Neutrophil (primary cell): ENCODE results near the gene CDH20.

Experiments used
- H3K27ac ChIP-seq: fragments of 200-600 bp; sonication (generic); 2 replicates; pipeline ENCODE4 v1.5.1; 2016; ENCODE audit warnings: mild to moderate bottlenecking, moderate library complexity
- H3K27me3 ChIP-seq: fragments of 200-600 bp; sonication (generic); 2 replicates; pipeline ENCODE4 v1.6.0; 2016; ENCODE audit warnings: mild to moderate bottlenecking
- H3K36me3 ChIP-seq: fragments of 200-600 bp; sonication (generic); 2 replicates; pipeline ENCODE4 v1.5.1; 2017
- H3K4me1 ChIP-seq, 2 experiments: fragments of 200-600 bp in 1 of 2; sonication (generic) in 1 of 2; 1 replicate in 1 of 2; 2 replicates in 1 of 2; pipeline versions ENCODE4 v1.5.1 to v1.6.1; 2013 to 2016; ENCODE audit warnings: low read depth in 1 of 2, low read length in 1 of 2, mild to moderate bottlenecking in 1 of 2, moderate library complexity in 1 of 2; ENCODE audit not compliant: control insufficient read depth in 1 of 2, insufficient read depth in 1 of 2
- H3K4me3 ChIP-seq, 2 experiments: fragments of 200-600 bp in 1 of 2; sonication (generic) in 1 of 2; 1 replicate in 1 of 2; 2 replicates in 1 of 2; pipeline ENCODE4 v1.5.1; 2013 to 2016; ENCODE audit warnings: low read depth in 1 of 2, low read length in 1 of 2, mild to moderate bottlenecking in 1 of 2, moderate library complexity in 1 of 2
- H3K9me3 ChIP-seq: fragments of 200-600 bp; sonication (generic); 2 replicates; pipeline ENCODE4 v1.5.1; 2016
- CTCF ChIP-seq: fragments of 200-600 bp; sonication (generic); IDR thresholded peaks from 2 replicates; pipeline ENCODE4 v1.5.1; 2016; ENCODE audit warnings: antibody characterized with exemption

CDH20 gene

GRCh38 chr18:61340148-61340547 lies 6.9 kb downstream of the CDH20 start:
- Histone ChIP-seq H3K4me1 (no peaks in the 10 kb centered on the region), H3K9me3 (no peaks in the 10 kb centered on the region), H3K4me3 (no peak overlapping the region), H3K27ac (no peak overlapping the region), H3K27me3 (peaks cover 20% of the 10 kb centered on the region), H3K36me3 (no peaks in the 10 kb centered on the region)
- TF ChIP-seq CTCF = no peak

GRCh38 chr18:61348230-61348629 lies 15.0 kb downstream of the CDH20 start:
- no peak for TF ChIP-seq CTCF
- Histone ChIP-seq H3K36me3 (no peaks in the 10 kb centered on the region), H3K4me3 (no peak overlapping the region), H3K4me1 (no peaks in the 10 kb centered on the region), H3K27me3 (no peaks in the 10 kb centered on the region), H3K9me3 (no peaks in the 10 kb centered on the region), H3K27ac (no peak overlapping the region)

DNA sequence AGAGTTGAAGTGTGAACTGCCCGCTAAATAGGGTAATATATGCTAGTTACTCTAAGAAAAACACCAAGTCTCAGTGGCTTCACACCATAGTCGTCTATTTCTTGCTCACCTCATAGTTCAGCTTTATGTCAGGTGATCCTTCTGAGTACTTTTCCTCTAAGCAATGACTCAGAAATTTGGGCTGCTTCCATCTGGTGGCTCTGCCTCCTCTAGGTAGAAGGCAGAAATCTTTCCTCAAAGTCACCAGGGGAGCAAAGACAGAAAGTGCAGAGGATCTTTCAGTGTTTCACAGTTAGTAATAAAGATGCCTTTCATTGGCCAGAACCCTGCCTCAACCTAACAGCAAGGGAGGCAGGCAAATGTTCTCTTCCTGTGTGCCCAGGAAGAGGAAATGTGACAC lies 17.3 kb downstream of the CDH20 start:
- no peaks in the 10 kb centered on the region for H3K9me3 ChIP-seq
- no peak overlapping the region for H3K27ac ChIP-seq
- H3K27me3 ChIP-seq = no peaks in the 10 kb centered on the region
- no peak for TF ChIP-seq CTCF
- no peaks in the 10 kb centered on the region for H3K36me3 ChIP-seq
- H3K4me1 ChIP-seq = no peaks in the 10 kb centered on the region
- H3K4me3 ChIP-seq = no peak overlapping the region

- no peak overlapping the region for H3K27ac ChIP-seq
- no peaks in the 10 kb centered on the region for H3K36me3 ChIP-seq
- no peaks in the 10 kb centered on the region for H3K4me1 ChIP-seq
- H3K27me3 ChIP-seq = no peaks in the 10 kb centered on the region
- no peak overlapping the region for H3K4me3 ChIP-seq
- TF ChIP-seq CTCF = no peak
- no peaks in the 10 kb centered on the region for H3K9me3 ChIP-seq
These were observed 18.8 kb downstream of the CDH20 start for GRCh38 chr18:61352059-61352458.

DNA sequence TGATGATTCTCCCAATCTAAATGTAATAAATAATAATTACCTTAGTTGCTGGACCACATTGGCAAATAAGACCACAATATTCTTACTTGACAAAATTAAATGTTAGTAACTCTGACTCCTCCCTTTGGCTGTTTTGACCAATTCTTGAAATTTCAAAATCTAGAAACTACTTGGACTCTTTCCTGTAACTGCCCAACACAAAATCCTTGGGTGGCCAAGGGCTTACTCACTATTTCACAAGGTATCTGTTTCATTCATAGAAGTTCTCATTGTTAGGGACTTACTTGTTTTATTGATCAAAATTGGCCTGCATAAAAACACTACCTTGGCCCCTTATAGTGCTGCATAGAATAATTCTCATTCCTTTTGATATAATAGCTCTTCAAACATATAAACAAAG lies 19.4 kb downstream of the CDH20 start:
- no peaks in the 10 kb centered on the region for H3K9me3 ChIP-seq
- no peaks in the 10 kb centered on the region for H3K4me1 ChIP-seq
- H3K4me3 ChIP-seq = no peak overlapping the region
- H3K27me3 ChIP-seq = no peaks in the 10 kb centered on the region
- no peak for TF ChIP-seq CTCF
- H3K27ac ChIP-seq = no peak overlapping the region
- no peaks in the 10 kb centered on the region for H3K36me3 ChIP-seq
